ENCODE data around the gene MSL2. TPM values are rescaled to one million over a fixed set of nuclear protein-coding genes. Genes with fewer than 3 reads are reported as not detected.
A peak's percentile ranks its signal among the peaks of the same experiment; 100 is the strongest.
"Not testable (repeated sequence)": the region's sequence is repeated elsewhere in the genome, so short reads cannot be mapped to it uniquely, and the experiment has no call there.

MSL2 gene, protein sequence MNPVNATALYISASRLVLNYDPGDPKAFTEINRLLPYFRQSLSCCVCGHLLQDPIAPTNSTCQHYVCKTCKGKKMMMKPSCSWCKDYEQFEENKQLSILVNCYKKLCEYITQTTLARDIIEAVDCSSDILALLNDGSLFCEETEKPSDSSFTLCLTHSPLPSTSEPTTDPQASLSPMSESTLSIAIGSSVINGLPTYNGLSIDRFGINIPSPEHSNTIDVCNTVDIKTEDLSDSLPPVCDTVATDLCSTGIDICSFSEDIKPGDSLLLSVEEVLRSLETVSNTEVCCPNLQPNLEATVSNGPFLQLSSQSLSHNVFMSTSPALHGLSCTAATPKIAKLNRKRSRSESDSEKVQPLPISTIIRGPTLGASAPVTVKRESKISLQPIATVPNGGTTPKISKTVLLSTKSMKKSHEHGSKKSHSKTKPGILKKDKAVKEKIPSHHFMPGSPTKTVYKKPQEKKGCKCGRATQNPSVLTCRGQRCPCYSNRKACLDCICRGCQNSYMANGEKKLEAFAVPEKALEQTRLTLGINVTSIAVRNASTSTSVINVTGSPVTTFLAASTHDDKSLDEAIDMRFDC
- 52.4 TPM for polyA plus RNA-seq (ENCODE audit: insufficient read length)
- long read RNA-seq, donor 1, full-length matches to known transcripts, result 21 of 21 reads
- long read RNA-seq, donor 1, partial matches to known transcripts, result 0 of 21 reads
- long read RNA-seq, donor 1, other reads (novel, unspliced or antisense), result 0 of 21 reads
- long read RNA-seq, donor 2, full-length matches to known transcripts, result 13 of 25 reads
- long read RNA-seq, donor 2, partial matches to known transcripts, result 12 of 25 reads
- long read RNA-seq, donor 2, other reads (novel, unspliced or antisense), result 0 of 25 reads
- long read RNA-seq, donor 3, full-length matches to known transcripts, result 7 of 7 reads
- long read RNA-seq, donor 3, partial matches to known transcripts, result 0 of 7 reads
- long read RNA-seq, donor 3, other reads (novel, unspliced or antisense), result 0 of 7 reads
- long read RNA-seq, donor 4, result 0 reads
- long read RNA-seq, donor 5, full-length matches to known transcripts, result 7 of 7 reads
- long read RNA-seq, donor 5, partial matches to known transcripts, result 0 of 7 reads
- long read RNA-seq, donor 5, other reads (novel, unspliced or antisense), result 0 of 7 reads
- long read RNA-seq, donor 6, full-length matches to known transcripts, result 10 of 10 reads
- long read RNA-seq, donor 6, partial matches to known transcripts, result 0 of 10 reads
- long read RNA-seq, donor 6, other reads (novel, unspliced or antisense), result 0 of 10 reads
- long read RNA-seq, donor 7, full-length matches to known transcripts, result 17 of 17 reads
- long read RNA-seq, donor 7, partial matches to known transcripts, result 0 of 17 reads
- long read RNA-seq, donor 7, other reads (novel, unspliced or antisense), result 0 of 17 reads
- long read RNA-seq, donor 8, full-length matches to known transcripts, result 3 of 3 reads
- long read RNA-seq, donor 8, partial matches to known transcripts, result 0 of 3 reads
- long read RNA-seq, donor 8, other reads (novel, unspliced or antisense), result 0 of 3 reads

DNA sequence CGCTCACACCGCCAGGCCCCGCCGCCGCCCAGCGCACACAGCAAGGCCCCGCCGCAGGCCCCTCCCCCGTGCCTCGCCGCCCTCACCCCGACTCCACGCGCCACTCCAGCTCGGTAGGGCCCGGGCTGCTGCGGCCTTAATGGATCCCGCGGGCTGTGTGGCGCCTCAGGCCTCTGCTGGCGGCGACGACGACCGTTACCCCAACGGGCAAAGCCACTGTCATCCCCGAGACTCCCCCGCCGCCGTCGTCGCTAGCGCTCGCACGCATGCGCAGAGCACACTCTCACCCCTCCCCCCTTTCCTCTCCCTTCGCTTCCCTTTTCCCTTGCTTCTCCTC, at the start of gene MSL2:
Gene MSL2, minus strand, starts transcription at position 272 of the 337 bp plus-strand sequence. CDS start 1,222 bp downstream, outside the sequence.
- no peak for DNase-seq

DNA sequence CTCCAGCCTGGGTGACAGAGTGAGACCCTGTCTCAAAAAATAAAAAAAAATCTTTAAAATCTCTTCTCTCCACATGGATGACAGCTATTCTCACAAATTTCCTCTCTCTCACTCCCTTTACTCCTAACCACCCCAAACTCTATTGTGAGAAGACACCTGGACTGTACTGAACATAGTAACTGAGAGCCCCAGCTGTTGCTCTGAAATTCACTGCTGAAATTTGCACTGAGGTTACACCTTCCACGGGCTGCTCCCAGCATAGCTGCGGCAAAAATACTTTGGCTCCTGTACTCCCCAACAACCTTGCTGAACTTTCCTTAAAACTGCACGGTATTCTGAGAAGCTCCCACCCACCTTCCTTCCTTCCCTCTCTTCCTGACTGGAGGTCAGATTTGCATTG, 49.6 kb upstream of the MSL2 start:
- no peak for DNase-seq

DNA sequence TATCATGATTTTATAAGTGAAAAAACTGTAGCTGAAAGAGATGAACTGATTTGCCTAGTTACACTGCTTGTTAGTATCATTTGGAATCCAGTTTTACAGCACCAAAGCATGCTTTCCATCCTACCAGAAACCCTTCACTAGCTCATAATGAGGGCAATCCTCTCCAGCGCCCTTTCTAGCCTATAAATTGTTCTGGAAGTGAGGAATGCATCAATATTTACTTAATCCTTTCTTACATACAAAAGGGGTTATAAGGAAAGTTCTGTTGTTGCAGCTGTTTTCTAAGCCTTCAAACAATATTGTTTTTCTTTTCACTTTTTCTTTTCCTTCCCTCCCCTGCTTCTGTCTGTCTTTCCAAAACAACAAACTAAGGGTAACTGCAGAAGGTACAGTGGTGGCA, 43.0 kb upstream of the MSL2 start:
- DNase-seq, result peak; percentile 14

DNA sequence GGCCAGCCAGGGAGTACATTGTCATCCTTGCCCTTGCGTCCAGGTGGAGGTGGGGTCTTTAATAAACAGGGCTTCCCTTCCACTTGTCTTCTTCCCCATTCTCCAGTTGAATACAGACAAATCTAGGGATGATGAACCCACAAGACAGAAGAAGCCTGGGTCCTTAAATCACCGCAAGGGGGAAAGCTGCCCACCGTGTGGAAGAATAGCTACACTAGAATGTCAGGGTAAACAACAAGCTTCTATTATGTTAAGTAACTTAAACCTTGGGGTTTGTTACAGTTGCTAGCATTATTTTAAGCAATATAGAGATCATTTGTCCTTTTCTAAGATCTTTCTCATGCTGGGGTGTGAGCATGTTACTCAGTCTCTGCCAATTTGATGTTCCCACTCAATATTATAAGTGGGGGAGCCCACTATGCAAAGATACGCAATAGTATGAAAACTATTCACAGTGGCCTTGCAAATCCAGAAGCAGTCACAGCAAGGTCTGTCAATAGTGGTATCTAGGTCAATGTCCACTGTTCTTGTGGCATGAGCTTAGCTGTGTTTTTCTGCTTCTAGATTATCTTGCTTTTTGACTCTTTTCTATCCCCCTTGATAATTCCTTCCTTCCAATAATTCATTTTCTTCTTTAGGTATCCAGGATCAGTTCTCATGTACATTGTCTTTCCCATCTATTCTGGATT, 42.0 kb upstream of the MSL2 start:
- DNase-seq, result no peak

DNA sequence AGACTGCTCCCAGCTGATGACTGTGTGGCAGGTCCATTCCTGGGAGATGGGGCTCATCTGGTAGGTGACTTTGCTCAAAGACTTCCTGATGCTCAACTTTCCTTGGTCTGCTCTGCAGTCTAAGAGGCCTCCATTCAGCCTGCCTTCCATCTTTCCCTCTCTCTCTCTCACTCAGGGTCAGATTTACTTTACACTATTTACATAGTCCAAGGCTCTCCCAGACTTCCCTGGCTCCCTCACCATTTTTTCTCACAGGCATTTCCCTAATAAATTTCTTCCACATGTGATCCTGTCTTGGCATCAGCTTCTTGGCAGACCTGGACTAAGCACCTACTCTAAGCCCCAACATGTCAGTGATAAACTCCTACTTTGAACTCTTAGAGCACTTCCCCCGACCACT, 41.0 kb upstream of the MSL2 start:
- DNase-seq, result no peak

DNA sequence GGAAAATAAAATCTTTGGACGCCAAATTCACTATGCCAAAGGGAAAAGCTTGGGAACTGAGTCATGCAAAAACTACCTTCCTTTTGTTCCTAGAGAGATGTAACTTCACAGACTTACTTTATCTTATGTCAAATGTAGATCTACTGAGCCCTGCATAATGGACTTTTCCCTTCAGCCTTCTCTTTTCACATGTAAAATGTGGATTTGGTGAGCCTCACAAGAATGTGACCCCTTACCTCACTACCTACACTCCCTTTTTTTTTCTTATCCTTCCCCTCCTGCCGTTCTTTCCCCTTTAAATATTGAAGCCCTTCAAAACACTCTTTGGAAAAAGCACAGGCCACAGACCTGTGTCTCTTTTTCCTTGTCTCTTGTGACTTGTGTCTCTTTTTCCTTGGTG, 40.0 kb upstream of the MSL2 start:
- DNase-seq, result no peak

DNA sequence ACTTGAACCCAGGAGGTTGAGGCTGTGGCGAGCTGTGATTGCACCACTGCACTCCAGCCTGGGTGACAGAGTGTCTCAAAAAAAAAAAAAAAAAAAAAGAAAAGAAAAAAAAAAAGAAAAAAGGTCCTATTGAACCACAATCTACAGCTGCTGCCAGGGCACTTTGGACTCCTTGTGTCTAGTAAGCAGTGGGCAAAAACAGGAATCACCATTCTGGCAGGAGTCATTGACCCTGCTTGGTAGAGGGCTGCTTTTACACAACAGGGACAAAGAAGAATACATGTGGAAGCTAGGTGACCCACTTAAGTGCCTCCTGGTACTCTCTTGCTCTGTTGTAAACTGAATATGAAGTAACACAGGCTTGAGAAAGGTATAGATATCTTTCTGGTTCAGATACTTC, 39.4 kb upstream of the MSL2 start:
- no peak for DNase-seq

DNA sequence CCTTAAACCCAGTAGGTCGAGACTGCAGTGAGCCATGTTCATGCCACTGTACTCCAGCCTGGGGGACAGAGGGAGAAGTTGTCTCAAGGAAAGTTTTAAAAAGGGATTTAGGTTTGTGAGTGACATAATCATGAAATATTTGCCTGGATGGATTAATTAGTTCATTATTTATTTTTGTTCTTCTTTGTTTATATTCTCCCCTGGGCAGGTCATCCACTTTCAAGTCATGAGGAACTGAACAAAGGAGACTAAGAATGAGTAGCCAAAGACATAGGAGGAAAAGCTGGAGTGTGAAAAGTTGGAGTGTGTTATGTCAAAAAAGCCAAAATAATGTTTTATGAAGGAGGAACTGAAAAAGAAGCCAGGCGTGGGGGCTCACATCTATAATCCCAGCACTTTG, 36.3 kb upstream of the MSL2 start:
- DNase-seq, result no peak

DNA sequence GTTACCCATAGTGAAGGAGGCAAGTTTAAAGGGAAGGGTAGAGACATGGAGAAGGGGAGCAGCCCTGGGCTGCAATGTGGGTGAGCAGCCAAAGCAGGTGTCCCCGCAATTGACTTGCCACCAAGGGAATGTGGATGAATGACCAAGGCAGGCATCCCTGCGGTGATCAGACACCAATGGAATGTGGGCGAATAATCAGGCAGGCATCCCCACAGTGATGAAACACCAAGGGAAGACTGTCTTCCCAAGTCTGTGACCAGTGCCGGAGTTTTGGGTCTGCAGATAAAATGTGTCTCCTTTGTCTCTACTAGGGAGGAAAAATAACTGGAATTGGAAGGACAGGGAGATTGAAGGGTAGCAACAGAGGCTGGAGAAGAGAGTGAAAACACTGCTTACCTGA, 26.6 kb upstream of the MSL2 start:
- DNase-seq, result not testable (repeated sequence)

DNA sequence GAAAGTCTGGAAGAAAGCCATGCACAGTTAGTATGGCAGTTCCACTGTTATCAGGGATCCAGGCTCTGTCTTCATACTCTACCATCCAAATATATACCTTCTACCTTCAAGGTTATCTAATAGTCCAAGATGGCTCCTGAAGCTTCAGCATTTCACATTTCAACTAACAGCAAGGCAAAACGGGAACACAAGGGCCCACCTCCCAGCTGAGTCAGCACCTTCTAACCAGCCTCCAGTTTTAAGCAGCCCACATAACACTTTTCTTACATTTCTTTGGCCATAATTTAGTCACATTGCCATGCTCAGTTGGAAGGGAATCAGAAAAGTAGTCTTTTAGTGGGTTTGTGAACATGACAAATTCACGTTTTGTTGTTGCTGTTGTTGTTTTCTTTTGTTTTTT, 15.4 kb upstream of the MSL2 start:
- no peak for DNase-seq

DNA sequence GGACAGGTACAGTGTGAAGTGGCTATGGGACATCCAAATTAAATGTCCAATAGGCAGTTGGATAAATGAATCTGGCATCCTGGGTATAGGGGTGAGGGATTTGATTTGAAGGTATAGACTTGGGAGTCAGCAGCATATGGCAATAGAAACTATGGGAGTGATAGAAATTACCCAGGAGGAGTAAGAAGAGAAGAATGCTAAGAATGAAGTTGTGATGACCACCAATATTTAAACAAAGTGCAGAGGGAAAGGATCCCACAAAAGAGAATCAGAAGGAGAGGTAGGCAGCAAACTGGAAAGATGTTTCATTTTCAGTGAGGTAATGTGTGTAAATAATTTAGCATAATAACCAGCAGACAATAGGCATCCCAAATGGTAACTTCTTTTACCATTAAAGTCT, 13.8 kb upstream of the MSL2 start:
- no peak for DNase-seq

DNA sequence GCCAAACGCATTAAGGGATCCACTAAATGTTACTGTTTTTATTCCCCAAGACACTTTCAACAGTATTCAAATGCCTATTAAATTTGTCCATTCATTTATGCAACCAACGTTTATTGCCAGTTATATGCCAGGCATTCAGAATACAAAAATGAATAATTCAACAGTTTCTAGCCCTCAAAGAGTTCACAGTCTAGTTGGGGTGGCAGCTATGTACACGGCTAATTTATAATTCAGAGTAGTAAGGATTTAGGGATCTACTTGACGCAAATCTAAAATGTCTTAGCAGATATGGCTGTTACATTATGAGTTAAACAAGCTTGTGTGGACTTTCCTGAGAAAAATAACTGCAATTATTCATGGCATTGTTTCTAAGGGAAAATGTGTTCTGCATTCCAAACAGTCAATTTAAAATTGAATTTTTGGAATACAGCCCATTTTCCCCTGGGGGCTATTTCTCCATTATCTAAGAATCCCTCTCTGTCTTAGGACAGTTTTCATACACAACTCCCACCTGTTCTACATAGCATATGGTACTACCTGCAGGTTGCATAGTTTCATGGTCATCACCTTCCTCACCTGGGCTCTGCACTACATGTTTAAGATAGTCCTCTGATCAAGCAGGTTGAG, 11.5 kb upstream of the MSL2 start:
- no peak for DNase-seq

DNA sequence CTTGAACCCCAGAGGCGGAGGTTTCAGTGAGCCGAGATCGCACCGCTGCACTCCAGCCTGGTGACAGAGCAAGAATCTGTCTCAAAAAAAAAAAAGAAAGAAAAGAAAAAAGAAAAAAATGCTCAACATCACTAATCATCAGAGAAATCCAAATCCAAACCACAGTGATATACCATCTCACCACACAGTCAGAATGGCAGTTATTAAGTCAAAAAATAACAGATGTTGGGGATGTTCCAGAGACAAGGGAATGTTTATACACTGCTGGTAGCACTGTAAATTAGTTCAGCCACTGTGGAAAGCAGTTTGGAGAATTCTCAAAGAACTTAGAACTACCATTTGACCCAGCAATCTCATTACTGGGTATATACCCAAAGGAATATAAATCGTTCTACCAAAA, 3.1 kb upstream of the MSL2 start:
- not testable (repeated sequence) for DNase-seq

DNA sequence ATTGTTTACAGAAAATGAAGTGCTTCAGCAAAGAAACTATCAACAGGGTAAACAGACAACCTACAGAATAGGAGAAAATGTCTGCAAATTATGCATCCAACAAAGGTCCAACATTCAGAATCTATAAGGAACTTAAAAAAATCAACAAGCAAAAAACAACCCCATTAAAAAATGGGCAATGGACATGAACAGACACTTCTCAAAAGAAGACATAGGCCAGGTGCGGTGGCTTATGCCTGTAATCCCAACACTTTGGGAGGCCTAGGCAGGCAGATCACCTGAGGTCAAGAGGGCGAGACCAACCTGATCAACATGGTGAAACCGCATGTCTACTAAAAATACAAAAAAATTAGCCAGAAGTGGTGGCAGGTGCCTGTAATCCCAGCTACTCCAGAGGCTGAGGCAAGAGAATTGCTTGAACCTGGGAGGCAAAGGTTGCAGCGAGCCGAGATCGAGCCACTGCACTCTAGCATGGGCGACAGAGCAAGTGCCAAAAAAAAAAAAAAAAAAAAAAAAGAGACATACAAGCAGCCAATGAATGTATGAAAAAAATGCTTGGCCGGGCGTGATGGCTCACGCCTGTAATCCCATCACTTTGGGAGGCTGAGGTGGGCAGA, 2.4 kb upstream of the MSL2 start:
- DNase-seq, result not testable (repeated sequence)

DNA sequence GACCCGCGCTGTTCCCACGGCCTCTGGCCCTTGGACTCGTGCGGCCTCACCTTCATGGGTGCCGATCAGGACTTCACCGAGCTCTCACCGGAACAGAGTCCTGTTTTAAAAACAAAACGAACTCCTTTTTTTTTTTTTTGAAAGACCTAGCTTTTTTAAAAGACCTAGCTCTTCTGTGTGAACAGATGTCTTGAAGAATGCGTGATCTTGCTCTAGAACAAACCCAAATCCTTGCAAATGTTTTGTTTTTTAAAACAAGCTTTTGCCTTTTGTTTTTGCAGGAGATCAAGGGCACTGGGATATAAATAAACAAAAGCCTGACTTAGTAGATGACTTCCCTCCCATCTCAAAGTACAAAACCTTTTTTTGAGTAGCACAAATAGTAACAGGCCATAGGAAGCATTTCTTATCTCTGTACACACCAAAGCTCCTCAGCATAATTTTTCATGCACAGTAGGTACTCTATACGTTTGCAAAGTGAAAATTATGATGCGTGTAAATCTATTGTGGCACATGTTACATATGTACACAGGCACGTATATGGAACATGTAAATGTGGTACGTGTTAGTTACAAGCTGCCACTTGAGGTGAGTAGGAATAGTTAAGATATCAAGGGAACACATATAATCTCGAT, 1.1 kb upstream of the MSL2 start:
- DNase-seq, result no peak

DNA sequence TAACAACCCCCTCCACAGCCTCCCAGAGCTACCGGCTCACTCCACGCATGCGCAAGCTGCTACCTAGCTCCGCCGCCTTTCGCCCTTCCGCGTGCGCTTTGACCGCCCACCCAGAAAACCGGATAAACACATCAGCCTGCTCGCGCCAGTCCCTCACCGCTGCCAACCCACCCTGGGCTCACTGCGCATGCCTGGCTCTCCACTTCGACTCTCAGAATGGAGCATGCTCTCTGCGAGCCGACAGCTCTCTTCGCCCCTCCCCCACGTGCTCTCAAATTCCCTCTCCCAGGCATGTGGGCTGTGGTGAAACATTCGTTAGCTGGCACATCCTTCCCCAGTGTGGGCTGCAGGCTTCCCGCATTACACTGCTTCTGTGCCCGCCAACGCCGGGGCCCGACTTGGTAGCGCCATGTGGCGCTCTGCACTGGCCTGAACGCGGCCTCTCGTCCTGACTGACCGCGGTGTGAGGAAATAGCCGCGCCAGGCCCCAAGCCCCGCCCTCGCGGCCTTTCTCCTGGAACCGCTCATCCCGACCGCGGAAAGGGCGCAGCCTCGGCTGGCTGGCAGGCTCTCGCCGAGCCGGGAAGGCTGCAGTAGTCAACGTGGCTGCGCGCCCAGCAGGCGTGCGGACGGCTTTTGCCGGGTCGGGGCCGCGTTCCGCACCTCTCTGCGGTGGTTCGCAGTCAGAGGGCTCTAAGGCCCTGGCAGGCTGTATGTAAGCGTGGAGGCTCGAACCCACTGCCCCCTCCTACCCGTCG, 445 bp upstream of the MSL2 start:
- DNase-seq, result peak; percentile 100

DNA sequence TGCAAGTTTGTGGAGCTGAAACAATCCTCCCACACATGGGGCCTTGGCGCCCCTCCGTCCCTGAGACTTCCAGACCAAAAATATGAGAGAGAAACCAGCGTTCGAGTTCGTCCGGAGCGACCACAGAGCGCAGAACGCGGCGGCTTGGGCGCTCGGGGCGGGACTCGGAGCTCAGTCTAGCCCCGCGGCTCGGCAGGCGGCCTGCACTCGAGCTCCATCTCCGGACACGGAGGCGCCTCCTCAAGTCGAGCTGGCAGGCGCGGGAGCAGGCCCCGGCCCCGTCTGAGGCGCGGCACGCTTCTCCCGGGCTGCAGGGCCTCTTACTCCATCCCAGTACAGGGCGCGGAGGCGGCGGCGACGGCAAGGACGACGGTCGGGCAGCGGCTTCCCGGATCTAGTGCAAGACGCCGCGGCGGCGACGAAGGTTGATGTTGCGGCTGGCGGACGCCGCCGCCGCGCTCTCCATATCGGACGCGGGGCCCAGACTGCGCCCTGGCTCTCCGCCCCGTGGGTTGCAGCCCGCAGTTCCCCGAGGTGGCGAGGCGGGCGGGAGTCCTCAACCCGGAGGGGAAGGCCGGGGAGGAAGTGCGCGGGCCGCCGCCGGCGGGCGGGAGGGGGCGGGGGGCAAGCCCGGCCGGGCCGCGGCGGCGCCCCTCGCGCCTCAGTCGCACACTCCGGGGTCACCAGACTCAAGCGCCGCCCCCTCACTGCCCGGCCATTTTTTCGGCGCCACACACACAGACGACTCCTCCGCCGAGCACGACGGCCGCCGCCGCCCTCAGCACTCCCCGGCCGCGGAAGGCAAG, 674 bp downstream of the MSL2 start:
- DNase-seq, result peak; percentile 73
